HCT116 (cell line): ENCODE data around the gene IFI30.

Source experiments
- CEBPB ChIP-seq: IDR thresholded peaks from 2 replicates; pipeline ENCODE4 v1.6.1; 2012; ENCODE audit warnings: low read depth
- CTCF ChIP-seq, 3 experiments: fragments of 200-600 bp in 1 of 3; sonication (generic) in 1 of 3; IDR thresholded peaks in 2 of 3; conservative IDR thresholded peaks in 1 of 3; 2 replicates each; pipeline ENCODE4 v1.5.1; 2012 to 2017; ENCODE audit warnings: low read depth in 2 of 3, low read length in 2 of 3, antibody characterized with exemption in 1 of 3, borderline replicate concordance in 1 of 3, control low read depth in 1 of 3, mild to moderate bottlenecking in 1 of 3, mixed read lengths in 1 of 3, mixed run types in 1 of 3, moderate library complexity in 1 of 3; ENCODE audit not compliant: insufficient read depth in 1 of 3
- EGR1 ChIP-seq: IDR thresholded peaks from 2 replicates; pipeline ENCODE4 v1.6.1; 2012; ENCODE audit warnings: low read depth
- EZH2 ChIP-seq: fragments of 200-600 bp; sonication (generic); IDR thresholded peaks from 2 replicates; pipeline ENCODE4 v1.6.1; 2017; ENCODE audit warnings: antibody characterized with exemption, mixed run types
- POLR2A ChIP-seq: IDR thresholded peaks from 2 replicates; pipeline ENCODE4 v1.7.0; 2011; ENCODE audit warnings: borderline replicate concordance; ENCODE audit not compliant: insufficient read depth, insufficient read length; ENCODE audit errors: extremely low read depth
- REST ChIP-seq: IDR thresholded peaks from 2 replicates; pipeline ENCODE4 v1.6.1; 2012; ENCODE audit warnings: low read depth
- SIN3A ChIP-seq: IDR thresholded peaks from 2 replicates; pipeline ENCODE4 v1.6.1; 2012; ENCODE audit warnings: low read depth
- SP1 ChIP-seq: IDR thresholded peaks from 2 replicates; pipeline ENCODE4 v1.6.1; 2012; ENCODE audit warnings: low read depth
- TF ChIP-seq, protein P1 (sequence below): IDR thresholded peaks from 2 replicates; pipeline ENCODE4 v1.6.1; 2011; ENCODE audit warnings: mild to moderate bottlenecking, low read length, moderate library complexity; ENCODE audit not compliant: insufficient replicate concordance; ENCODE audit errors: extremely low read depth

GRCh38 chr19:18147396-18147795 lies 26.2 kb upstream of the IFI30 start:
- TF ChIP-seq CTCF (IDR thresholded peaks at IDR 0.05 in 2 of 3, conservative IDR thresholded peaks at IDR 0.05 in 1 of 3; ENCODE audit: borderline replicate concordance in 1 of 3, insufficient read depth in 1 of 3, low read depth in 2 of 3, low read length in 2 of 3) (no peak), REST (no peak), SIN3A (no peak), EZH2 (no peak), POLR2A (no peak), SP1 (no peak), EGR1 (no peak), CEBPB (no peak)
- TF ChIP-seq, protein P1, sequence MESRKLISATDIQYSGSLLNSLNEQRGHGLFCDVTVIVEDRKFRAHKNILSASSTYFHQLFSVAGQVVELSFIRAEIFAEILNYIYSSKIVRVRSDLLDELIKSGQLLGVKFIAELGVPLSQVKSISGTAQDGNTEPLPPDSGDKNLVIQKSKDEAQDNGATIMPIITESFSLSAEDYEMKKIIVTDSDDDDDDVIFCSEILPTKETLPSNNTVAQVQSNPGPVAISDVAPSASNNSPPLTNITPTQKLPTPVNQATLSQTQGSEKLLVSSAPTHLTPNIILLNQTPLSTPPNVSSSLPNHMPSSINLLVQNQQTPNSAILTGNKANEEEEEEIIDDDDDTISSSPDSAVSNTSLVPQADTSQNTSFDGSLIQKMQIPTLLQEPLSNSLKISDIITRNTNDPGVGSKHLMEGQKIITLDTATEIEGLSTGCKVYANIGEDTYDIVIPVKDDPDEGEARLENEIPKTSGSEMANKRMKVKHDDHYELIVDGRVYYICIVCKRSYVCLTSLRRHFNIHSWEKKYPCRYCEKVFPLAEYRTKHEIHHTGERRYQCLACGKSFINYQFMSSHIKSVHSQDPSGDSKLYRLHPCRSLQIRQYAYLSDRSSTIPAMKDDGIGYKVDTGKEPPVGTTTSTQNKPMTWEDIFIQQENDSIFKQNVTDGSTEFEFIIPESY, result no peak
